HAP-1 (cell line): Measurements from ENCODE around the gene ZDHHC7.
"Not testable (repeated sequence)": the region's sequence is repeated elsewhere in the genome, so short reads cannot be mapped to it uniquely, and the experiment has no call there.

Source experiments
- DNase-seq, 2 experiments: peaks; one replicate each; pipeline ENCODE4 v3.0.0-alpha.2; 2016 to 2020; ENCODE audit warnings: low spot score in 2 of 2
- H3K27me3 ChIP-seq: fragments of 250-450 bp; sonication (Bioruptor Pico); 2 replicates; pipeline ENCODE4 v1.5.1; 2020; ENCODE audit warnings: low read depth, mild to moderate bottlenecking, moderate library complexity
- H3K36me3 ChIP-seq: fragments of 250-450 bp; sonication (Bioruptor Pico); replicated peaks from 2 replicates; pipeline ENCODE4 v1.5.1; 2020; ENCODE audit warnings: mild to moderate bottlenecking
- H3K4me1 ChIP-seq: fragments of 250-450 bp; sonication (Bioruptor Pico); 2 replicates; pipeline ENCODE4 v1.5.1; 2020; ENCODE audit warnings: mild to moderate bottlenecking
- H3K4me3 ChIP-seq: fragments of 250-450 bp; sonication (Bioruptor Pico); 2 replicates; pipeline ENCODE4 v1.5.1; 2020; ENCODE audit warnings: mild to moderate bottlenecking, moderate library complexity
- H3K9me3 ChIP-seq: fragments of 250-450 bp; sonication (Bioruptor Pico); 2 replicates; pipeline ENCODE4 v1.5.1; 2020; ENCODE audit warnings: mild to moderate bottlenecking, moderate library complexity
- in situ Hi-C: fragments of 300-500 bp; cut with MboI; formaldehyde crosslinking; loops from 3 replicates; pipeline ENCODE4 v1.14.3; 2020; ENCODE audit warnings: low sequenced_read_pairs, inconsistent platforms, mixed read lengths

Gene ZDHHC7

GRCh38 chr16:85010931-85011845 is at the start of gene ZDHHC7:
TSS of gene ZDHHC7 (minus strand) at chr16:85011535. CDS start at chr16:84990618, 20,917 bp downstream.
- H3K4me3 ChIP-seq = peak within 1 kb of the TSS; percentile 94
- peaks cover 11% of the 10 kb centered on the region for H3K4me1 ChIP-seq
- H3K36me3 ChIP-seq = 0 out of 2 replicates have a peak, but pooled peaks cover 5% of the 10 kb centered on the region
- H3K27me3 ChIP-seq = no peaks in the 10 kb centered on the region
- no peaks in the 10 kb centered on the region for H3K9me3 ChIP-seq
- in situ Hi-C loops = no loop called here
- peak; percentile 74 to 90 for DNase-seq

GRCh38 chr16:85058909-85059308 is 47.6 kb upstream of the ZDHHC7 start:
- no peaks in the 10 kb centered on the region for H3K9me3 ChIP-seq
- no peak overlapping the region for H3K4me3 ChIP-seq
- no peaks in the 10 kb centered on the region for H3K27me3 ChIP-seq
- in situ Hi-C loops = no loop called here
- no peaks in the 10 kb centered on the region; the same call in 1 of the 2 replicates for H3K4me1 ChIP-seq
- no peak for DNase-seq
- no peaks in the 10 kb centered on the region for H3K36me3 ChIP-seq

- Histone ChIP-seq H3K27me3 (no peaks in the 10 kb centered on the region), H3K36me3 (no peaks in the 10 kb centered on the region), H3K4me3 (no peak overlapping the region), H3K4me1 (no peaks in the 10 kb centered on the region; the same call in 1 of the 2 replicates), H3K9me3 (no peaks in the 10 kb centered on the region)
- in situ Hi-C loops = no loop called here
- DNase-seq = no peak
These were observed 46.6 kb upstream of the ZDHHC7 start for GRCh38 chr16:85057948-85058347.

GRCh38 chr16:85057212-85057889 is 46.0 kb upstream of the ZDHHC7 start:
- in situ Hi-C loops = no loop called here
- Histone ChIP-seq H3K4me3 (no peak overlapping the region), H3K27me3 (no peaks in the 10 kb centered on the region), H3K4me1 (no peaks in the 10 kb centered on the region; the same call in 1 of the 2 replicates), H3K9me3 (no peaks in the 10 kb centered on the region), H3K36me3 (no peaks in the 10 kb centered on the region)
- DNase-seq = peak in 1 of 2 experiments; percentile 45

- no peaks in the 10 kb centered on the region; the same call in 1 of the 2 replicates for H3K4me1 ChIP-seq
- in situ Hi-C loops = no loop called here
- no peak overlapping the region for H3K4me3 ChIP-seq
- no peaks in the 10 kb centered on the region for H3K36me3 ChIP-seq
- DNase-seq = no peak
- H3K9me3 ChIP-seq = no peaks in the 10 kb centered on the region
- no peaks in the 10 kb centered on the region for H3K27me3 ChIP-seq
These were observed 44.9 kb upstream of the ZDHHC7 start for GRCh38 chr16:85056211-85056748.

- H3K9me3 ChIP-seq = no peaks in the 10 kb centered on the region
- H3K4me3 ChIP-seq = no peak overlapping the region
- no peaks in the 10 kb centered on the region for H3K27me3 ChIP-seq
- no peaks in the 10 kb centered on the region for H3K36me3 ChIP-seq
- DNase-seq = no peak
- H3K4me1 ChIP-seq = no peaks in the 10 kb centered on the region; the same call in 1 of the 2 replicates
- in situ Hi-C loops = no loop called here
These were observed 44.3 kb upstream of the ZDHHC7 start for GRCh38 chr16:85055493-85056210.

- Histone ChIP-seq H3K36me3 (no peaks in the 10 kb centered on the region), H3K27me3 (no peaks in the 10 kb centered on the region), H3K4me1 (no peaks in the 10 kb centered on the region; the same call in 1 of the 2 replicates), H3K9me3 (no peaks in the 10 kb centered on the region), H3K4me3 (no peak overlapping the region)
- no peak for DNase-seq
- in situ Hi-C loops = no loop called here
These were observed 43.7 kb upstream of the ZDHHC7 start for GRCh38 chr16:85054948-85055492.

GRCh38 chr16:85054321-85054720 is 43.0 kb upstream of the ZDHHC7 start:
- H3K27me3 ChIP-seq, H3K4me3 ChIP-seq, H3K4me1 ChIP-seq, in situ Hi-C loops, H3K36me3 ChIP-seq, H3K9me3 ChIP-seq, DNase-seq: not testable (repeated sequence)

- DNase-seq = no peak
- in situ Hi-C loops = no loop called here
- Histone ChIP-seq H3K4me1 (no peaks in the 10 kb centered on the region; the same call in 1 of the 2 replicates), H3K27me3 (no peaks in the 10 kb centered on the region), H3K36me3 (no peaks in the 10 kb centered on the region), H3K4me3 (no peak overlapping the region), H3K9me3 (no peaks in the 10 kb centered on the region)
These were observed 41.2 kb upstream of the ZDHHC7 start for GRCh38 chr16:85052536-85052935.

- H3K36me3 ChIP-seq = no peaks in the 10 kb centered on the region
- DNase-seq = no peak
- no peak overlapping the region for H3K4me3 ChIP-seq
- no peaks in the 10 kb centered on the region for H3K9me3 ChIP-seq
- no peaks in the 10 kb centered on the region; the same call in 1 of the 2 replicates for H3K4me1 ChIP-seq
- in situ Hi-C loops = no loop called here
- H3K27me3 ChIP-seq = no peaks in the 10 kb centered on the region
These were observed 40.3 kb upstream of the ZDHHC7 start for GRCh38 chr16:85051683-85052082.

- DNase-seq = no peak
- Histone ChIP-seq H3K4me1 (no peaks in the 10 kb centered on the region; the same call in 1 of the 2 replicates), H3K36me3 (no peaks in the 10 kb centered on the region), H3K9me3 (no peaks in the 10 kb centered on the region), H3K27me3 (no peaks in the 10 kb centered on the region), H3K4me3 (no peak overlapping the region)
- in situ Hi-C loops = no loop called here
These were observed 39.8 kb upstream of the ZDHHC7 start for GRCh38 chr16:85051067-85051581.

- H3K4me1 ChIP-seq = no peaks in the 10 kb centered on the region
- no peaks in the 10 kb centered on the region for H3K36me3 ChIP-seq
- no peaks in the 10 kb centered on the region for H3K27me3 ChIP-seq
- in situ Hi-C loops = no loop called here
- no peak overlapping the region for H3K4me3 ChIP-seq
- DNase-seq = no peak
- no peaks in the 10 kb centered on the region for H3K9me3 ChIP-seq
These were observed 38.5 kb upstream of the ZDHHC7 start for GRCh38 chr16:85049706-85050305.
